Left forelimb (tissue), 1 donor: ENCODE data around the gene MUCL3.
"Not testable (repeated sequence)": the region's sequence is repeated elsewhere in the genome, so short reads cannot be mapped to it uniquely, and the experiment has no call there.

ENCODE experiments used
- DNase-seq: peaks from one replicate; pipeline ENCODE4 v3.0.0-alpha.2; 2018; ENCODE audit warnings: low spot score

The MUCL3 gene, protein sequence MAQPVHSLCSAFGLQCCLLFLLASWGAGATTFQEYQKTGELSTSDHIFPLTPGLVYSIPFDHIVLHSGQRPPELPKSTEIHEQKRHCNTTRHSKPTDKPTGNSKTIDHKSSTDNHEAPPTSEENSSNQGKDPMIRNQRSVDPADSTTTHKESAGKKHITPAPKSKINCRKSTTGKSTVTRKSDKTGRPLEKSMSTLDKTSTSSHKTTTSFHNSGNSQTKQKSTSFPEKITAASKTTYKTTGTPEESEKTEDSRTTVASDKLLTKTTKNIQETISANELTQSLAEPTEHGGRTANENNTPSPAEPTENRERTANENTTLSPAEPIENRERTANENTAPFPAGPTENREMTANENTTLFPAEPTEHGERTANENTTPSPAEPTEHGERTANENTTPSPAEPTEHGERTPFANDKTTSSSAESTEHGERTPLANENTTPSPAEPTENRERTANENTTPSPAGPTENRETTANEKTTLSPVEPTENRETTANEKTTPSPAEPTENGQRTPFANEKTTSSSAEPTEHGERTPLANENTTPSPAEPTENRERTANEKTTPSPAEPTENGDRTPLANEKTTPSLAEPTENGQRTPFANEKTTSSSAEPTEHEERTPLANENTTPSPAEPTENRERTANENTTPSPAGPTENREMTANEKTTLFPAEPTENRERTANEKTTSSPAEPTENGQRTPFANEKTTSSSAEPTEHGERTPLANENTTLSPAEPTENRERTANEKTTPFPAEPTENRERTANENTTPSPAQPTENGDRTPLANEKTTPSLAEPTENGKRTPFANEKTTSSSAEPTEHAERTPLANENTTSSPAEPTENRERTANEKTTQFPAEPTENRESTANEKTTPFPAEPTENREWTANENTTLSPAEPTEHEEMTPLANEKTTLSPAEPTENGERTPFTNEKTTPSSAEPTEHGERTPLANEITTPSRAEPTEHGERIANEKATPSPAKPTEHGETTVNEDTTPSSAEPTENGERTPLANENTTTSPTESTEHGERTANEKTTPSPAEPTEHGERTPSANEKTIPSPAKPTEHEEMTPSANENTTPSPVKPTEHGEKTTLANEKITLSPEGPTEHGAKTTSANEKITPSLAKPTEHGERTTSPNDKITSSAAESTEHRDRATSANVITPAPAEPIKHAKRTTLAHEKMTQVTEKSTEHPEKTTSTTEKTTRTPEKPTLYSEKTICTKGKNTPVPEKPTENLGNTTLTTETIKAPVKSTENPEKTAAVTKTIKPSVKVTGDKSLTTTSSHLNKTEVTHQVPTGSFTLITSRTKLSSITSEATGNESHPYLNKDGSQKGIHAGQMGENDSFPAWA (N-terminal part only)

DNA sequence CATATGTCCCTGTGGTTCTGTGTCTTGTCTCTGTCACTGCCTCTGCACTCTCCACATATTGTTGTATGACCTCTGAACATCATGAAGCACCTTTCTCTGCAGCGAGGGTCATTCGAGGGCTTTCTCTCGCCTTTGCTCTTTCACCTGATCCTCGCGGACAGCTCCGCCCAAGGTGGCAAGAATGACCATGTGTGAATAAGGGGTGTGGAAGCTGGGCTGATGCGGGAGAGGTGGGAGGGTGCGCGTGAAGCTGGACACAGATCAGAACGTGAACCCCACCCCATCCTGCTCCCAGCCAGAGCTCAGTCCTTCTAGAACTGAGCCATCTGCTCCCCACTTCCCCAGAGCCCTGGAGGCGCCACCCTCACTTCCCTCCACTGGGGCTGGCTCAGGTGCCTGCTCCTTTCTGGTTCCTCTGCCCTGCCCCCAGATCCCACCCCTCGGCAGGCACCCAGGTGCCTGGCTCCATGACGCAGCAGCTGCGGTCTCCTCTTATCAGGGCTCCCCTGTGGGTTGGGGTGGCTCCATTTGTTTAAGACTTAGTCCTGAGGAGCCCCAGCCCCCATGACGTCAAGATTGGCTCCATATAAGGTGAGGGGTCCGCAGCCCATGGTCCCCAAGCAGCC, at the start of gene MUCL3:
MUCL3 (plus strand) TSS at position 613 of the 626 bp plus-strand sequence. CDS start 27 bp downstream, outside the sequence.
- no peak for DNase-seq

DNA sequence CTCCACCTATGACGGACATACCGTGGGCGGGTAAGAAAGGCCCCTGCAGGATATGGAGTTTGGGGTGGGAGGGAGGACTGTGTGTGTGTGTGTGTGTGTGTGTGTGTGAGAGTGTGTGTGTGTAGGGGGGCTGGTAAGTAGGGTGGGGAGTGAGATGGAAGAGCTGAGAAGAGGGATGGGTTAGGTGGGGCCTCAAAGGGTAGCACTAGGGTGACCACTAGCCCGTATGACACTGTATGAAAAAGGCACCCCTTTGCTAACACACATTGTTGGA, 49.4 kb upstream of the MUCL3 start:
- DNase-seq: no peak

DNA sequence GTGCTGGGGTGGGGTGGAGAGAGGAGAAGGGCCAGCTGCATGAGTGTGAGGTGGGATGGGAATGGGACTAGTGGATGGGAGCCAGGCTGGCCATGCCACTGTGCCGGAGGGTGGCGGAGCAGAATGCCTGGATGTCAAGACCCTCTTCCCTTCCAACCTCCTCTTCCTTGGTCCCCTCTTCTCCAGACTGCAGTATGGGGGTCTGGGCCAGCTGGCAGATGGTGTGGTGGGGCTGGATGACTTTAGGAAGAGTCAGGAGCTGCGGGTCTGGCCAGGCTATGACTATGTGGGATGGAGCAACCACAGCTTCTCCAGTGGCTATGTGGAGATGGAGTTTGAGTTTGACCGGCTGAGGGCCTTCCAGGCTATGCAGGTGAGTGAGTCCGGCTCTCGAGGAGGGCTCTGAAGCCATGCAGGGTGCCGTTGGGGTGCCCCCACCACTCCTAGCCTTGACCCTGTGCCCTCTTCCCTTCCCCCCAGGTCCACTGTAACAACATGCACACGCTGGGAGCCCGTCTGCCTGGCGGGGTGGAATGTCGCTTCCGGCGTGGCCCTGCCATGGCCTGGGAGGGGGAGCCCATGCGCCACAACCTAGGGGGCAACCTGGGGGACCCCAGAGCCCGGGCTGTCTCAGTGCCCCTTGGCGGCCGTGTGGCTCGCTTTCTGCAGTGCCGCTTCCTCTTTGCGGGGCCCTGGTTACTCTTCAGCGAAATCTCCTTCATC, 48.8 kb upstream of the MUCL3 start:
- peak; percentile 56 for DNase-seq

DNA sequence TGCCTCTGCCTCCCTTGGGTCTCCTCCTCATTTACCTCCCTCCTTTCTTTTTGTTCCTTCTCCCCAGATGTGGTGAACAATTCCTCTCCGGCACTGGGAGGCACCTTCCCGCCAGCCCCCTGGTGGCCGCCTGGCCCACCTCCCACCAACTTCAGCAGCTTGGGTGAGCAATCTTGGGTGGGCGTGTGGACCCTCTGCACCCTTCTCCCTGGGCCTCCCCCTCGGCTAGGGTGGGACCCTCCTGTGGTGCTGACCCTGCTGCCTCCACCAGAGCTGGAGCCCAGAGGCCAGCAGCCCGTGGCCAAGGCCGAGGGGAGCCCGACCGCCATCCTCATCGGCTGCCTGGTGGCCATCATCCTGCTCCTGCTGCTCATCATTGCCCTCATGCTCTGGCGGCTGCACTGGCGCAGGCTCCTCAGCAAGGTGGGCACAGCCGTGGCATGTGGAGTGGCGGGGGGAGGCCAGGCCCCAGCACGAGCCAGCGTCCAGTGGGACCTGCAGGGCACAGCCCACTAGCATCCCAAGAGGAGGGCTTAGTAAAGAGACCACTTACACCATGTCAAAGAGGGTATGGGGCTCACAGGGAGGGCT, 47.7 kb upstream of the MUCL3 start:
- DNase-seq: no peak

DNA sequence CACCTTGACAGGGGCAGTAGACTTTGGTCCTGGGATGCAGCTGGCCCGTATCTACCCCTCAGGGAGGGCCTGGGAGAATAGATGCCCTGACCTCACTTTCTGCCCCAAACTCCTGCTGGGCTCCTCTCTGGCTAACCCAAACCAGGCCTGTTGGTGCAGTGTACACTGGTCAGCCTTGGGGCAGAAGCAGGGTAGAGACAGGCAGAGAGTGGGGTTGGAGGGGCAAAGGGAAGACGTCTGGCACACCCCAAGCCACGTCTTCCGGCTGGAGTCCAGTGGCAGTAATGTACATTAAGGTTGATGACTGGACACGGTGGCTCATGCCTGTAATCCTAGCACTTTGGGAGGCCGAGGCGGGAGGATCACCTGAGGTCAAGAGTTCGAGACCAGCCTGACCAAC, 47.1 kb upstream of the MUCL3 start:
- no peak for DNase-seq

DNA sequence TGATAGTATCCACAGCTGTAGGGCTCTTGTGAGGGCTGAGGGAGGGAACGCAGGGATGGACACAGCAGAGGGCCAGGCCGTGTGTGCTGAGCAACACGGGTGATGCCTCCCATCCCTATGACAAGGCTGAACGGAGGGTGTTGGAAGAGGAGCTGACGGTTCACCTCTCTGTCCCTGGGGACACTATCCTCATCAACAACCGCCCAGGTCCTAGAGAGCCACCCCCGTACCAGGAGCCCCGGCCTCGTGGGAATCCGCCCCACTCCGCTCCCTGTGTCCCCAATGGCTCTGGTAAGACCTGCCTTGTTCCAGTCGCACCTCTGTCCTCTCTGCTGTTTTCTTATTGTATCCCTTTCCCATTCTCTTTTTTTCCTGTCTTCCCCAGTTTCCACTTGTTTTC, 46.4 kb upstream of the MUCL3 start:
- DNase-seq: no peak

DNA sequence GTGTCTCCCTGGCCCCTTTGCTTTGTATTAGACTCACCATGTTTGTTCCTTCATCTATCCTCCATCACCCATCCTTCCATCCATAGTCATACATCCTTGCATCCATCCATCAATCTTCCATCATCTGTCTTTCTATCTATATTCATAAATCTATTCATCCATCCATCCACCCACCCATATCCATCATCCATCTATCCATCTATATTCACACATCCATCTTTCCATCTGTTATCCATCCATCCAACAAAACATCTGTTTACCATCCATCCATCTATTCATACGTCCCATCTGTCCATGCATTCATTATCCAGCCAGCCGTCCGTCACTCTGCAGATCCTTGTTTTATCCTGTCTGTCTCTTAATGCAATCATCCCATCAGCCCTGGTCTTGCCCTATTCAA, 45.8 kb upstream of the MUCL3 start:
- no peak for DNase-seq

DNA sequence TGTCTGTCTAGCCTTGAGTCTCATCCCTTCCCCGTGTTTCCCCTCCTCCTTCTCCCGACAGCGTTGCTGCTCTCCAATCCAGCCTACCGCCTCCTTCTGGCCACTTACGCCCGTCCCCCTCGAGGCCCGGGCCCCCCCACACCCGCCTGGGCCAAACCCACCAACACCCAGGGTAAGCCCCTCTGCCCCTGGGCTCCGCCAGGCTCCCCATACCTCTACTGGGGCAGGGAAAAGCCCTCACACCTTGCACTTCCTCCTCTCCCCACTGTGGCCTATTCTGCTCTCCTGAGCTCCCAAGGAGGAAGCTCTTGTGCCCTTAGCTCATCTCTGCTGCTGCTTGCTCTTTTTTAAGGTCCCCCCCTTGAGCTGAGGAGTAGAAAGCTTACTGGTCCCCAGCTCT, 45.4 kb upstream of the MUCL3 start:
- DNase-seq: no peak

DNA sequence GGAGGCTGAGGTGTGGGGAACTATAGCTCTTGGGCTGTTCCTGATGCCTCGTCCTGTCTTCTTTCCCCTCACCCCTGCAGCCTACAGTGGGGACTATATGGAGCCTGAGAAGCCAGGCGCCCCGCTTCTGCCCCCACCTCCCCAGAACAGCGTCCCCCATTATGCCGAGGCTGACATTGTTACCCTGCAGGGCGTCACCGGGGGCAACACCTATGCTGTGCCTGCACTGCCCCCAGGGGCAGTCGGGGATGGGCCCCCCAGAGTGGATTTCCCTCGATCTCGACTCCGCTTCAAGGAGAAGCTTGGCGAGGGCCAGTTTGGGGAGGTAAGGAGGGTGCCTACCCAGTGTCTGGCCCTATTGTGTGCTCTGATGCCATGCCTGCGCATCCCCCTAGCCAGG, 44.2 kb upstream of the MUCL3 start:
- no peak for DNase-seq

DNA sequence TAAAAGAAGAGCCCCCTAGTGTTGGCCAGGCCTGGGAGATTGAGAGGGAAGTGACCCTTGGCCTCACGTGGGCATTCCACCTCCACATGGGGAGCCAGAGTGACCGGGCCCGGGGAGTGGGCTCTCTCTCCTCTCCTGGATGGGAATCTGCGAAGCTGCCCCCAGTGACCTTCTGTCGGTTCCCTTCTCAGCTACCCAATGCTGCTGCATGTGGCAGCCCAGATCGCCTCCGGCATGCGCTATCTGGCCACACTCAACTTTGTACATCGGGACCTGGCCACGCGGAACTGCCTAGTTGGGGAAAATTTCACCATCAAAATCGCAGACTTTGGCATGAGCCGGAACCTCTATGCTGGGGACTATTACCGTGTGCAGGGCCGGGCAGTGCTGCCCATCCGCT, 42.9 kb upstream of the MUCL3 start:
- DNase-seq: no peak

DNA sequence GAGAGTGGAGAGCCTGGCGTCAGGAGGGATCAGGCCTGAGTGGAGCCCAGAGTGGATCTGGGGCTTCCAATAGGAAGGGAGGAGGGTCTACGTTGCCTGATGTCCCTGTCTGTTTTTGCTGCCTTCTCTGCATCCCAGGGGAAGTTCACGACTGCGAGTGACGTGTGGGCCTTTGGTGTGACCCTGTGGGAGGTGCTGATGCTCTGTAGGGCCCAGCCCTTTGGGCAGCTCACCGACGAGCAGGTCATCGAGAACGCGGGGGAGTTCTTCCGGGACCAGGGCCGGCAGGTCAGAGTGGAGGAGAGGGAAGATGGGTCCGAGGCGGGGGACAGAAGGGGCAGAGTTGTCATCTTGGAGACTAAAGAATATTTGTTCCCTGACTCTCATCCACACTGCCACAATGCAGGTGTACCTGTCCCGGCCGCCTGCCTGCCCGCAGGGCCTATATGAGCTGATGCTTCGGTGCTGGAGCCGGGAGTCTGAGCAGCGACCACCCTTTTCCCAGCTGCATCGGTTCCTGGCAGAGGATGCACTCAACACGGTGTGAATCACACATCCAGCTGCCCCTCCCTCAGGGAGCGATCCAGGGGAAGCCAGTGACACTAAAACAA, 41.9 kb upstream of the MUCL3 start:
- no peak for DNase-seq

DNA sequence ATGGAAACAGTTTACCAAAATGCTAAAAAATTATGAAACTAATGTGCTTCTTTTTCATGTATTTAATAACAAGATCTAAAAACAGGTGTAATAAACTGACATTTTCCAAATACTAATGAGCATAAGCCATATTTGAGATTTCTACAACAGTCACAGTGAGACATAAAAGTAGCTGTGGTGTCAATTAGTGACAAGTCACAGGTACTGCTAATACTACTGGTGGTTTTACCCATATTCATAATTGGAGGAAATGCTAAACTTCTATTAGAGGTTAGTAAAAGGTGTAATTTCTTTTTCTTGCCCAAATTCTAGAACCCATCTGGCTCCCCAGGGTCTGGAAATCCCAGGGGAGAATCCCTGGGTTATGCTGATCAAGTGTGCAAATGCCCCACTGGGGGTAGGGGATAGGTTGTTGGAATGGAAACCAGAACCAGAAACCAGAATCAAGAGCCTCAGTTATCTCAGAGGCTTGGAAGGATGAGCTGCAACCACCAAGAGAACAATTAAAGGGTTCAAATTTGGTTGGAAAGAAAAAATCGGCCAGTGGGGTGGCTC, 39.8 kb upstream of the MUCL3 start:
- no peak for DNase-seq

DNA sequence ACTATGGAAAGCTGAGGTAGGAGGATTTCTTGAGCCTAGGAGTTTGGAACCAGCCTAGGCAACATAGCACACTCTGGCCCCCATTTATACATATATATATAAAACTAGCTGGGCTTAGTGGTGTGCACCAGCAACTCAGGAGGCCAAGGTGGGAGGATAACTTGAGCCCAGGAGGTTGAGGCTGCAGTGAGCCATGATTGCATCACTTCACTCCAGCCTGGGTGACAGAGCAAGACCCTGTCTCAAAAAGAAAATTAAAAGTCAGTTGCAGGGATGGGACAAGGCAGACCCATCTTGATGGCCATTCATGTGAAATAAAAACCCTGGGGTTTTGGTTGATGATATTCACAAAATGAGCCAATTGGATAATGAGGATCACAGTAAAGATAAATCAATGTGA, 39.3 kb upstream of the MUCL3 start:
- no peak for DNase-seq

DNA sequence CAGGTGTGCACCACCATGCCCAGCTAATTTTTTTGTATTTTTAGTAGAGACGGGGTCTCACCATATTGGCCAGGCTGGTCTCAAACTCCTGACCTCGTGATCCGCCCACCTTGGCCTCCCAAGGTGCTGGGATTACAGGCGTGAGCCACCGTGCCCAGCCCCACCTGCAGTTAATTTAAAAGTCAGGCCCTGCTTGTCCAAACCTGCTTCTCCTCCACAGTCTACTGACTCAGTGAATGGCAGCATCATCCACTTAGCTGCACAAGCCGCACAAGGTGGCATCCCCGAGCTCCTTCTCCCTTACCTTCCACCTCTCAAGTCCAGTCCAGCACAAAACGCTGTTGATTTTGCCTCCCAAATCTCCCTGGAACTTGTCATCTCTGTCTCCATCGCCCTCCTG, 38.6 kb upstream of the MUCL3 start:
- not testable (repeated sequence) for DNase-seq

DNA sequence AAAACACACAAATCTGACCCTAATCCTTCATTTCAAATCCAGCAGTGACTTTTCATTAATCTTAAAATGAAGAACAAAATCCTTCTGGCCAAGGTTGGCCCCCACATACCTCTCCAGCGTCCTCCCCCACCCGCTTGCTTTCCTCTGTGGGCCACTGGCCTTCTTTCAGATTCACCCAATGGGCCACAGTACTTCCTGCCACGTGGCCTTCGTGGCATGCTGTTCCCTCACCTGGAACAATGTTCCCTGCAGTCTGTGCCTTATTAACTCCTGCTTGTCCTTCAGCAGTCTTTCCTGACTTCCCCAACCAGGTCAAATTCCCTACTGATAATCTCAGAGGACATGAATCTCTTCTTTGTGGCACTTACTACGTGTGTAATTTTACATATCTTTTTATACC, 38.1 kb upstream of the MUCL3 start:
- DNase-seq: no peak

DNA sequence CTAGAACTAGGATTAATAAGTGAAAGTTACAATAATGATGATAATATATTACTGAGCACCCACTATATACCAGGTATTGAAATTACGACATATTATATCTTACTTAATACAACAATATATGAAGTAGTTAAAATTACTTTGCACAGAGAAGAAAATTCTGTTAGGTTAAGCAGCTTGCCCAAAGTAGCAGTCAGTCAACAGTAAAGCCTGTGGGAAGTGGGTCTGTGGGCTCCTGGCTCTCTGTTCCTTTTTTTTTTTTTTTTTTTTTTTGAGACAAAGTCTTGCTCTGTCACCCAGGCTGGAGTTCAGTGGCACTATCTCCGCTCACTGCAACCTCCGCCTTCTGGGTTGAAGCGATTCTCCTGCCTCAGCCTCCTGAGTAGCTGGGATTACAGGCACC, 37.5 kb upstream of the MUCL3 start:
- DNase-seq: no peak

DNA sequence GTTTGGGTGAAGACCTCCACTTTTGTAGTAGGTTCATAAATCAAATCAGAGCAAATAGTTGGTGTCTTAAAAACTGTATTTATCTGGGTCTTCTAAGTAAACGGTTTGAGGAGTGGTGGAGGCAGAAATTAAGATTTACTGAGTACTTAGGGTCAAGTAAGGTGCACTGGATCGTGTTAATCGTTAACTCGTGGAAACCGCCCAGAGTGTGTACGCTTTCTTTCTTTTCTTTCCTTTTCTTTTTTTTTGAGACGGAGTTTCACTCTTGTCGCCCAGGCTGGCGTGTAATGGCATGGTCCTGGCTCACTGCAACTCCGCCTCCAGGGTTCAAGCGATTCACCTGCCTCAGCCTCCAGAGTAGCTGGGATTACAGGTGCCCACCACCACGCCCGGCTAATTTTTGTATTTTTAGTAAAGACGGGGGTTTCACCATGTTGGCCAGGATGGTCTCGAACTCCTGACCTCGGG, 33.4 kb upstream of the MUCL3 start:
- DNase-seq: not testable (repeated sequence)

DNA sequence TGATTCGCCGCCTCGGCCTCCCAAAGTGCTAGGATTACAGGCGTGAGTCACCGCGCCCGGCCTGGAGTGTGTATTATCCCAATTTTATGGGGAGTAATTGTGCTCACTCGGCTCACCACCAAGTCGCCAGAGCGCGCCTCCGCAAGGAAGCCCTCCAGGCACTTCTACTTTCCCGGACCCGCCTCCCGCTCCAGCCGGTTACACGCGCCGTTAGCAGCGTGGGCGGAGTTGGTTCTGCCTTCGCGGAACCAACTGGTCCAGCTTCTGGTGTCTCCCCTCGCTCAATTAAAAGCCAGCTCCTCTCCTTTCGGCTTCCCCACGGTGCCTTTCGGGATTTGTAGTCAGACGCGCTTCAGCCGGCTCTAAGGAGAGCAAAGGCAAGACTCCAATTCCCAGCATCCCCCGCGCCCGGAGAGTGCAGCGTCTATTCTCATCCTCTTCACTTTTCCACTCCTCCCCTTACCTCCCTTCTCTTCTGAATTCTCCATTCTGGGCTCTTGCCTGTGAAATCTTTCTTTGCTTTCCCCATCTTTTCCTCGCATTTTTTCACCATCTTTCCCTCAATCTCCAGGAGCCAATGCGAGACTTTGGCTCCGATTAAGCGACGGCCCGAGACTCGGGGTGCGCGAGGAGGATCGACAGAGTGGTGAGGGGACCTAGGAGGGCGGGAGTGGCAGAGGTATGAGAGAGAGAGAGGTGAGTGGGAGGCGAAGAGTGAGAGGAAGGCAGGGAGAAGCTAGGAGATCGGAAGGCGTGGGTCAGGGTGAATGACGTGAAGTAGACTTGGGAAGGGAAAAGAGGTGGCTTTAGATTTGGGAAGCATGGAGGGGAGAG, 32.8 kb upstream of the MUCL3 start, which contains the start of gene GTF2H4:
GTF2H4 (plus strand) TSS at position 450 of the 834 bp plus-strand sequence.
- DNase-seq: peak; percentile 95

DNA sequence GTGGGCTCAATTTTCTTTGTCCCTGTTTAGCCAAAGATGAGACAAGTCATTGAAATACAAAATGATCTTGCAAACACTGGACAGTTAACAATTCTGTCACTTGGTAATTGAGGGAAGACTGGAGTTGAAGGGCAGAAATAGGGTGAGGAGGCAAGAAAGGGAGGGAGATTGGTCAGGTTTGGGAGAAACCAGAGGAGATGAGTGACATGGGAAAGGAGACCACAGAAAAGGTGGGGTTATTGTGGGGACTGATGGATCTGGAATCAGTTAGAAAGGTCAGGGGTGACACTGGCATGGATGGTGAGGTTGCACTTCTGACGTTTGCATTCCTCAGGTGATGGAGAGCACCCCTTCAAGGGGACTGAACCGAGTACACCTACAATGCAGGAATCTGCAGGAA, 32.1 kb upstream of the MUCL3 start:
- no peak for DNase-seq
